OCI-LY1 (cell line): ENCODE measurements around the gene TNNI3.
A peak's percentile ranks its signal among the peaks of the same experiment; 100 is the strongest.

Source experiments
- H2AFZ ChIP-seq: fragments of 200-600 bp; sonication (generic), shearing (Covaris generic); 2 replicates; pipeline ENCODE4 v1.6.0; 2014; ENCODE audit warnings: antibody characterized with exemption, mild to moderate bottlenecking, low read length
- H3F3A ChIP-seq: fragments of 200-600 bp; sonication (generic), shearing (Covaris generic); 2 replicates; pipeline ENCODE4 v1.6.0; 2014; ENCODE audit warnings: mild to moderate bottlenecking, antibody characterized with exemption, low read length, moderate library complexity; ENCODE audit not compliant: insufficient read depth
- H3K27ac ChIP-seq: fragments of 200-600 bp; sonication (generic); 2 replicates; pipeline ENCODE4 v1.5.1; 2014; ENCODE audit warnings: low read length, mixed run types, mild to moderate bottlenecking, low read depth; ENCODE audit not compliant: poor library complexity, severe bottlenecking
- H3K27me3 ChIP-seq: fragments of 200-600 bp; sonication (generic); 2 replicates; pipeline ENCODE4 v1.6.0; 2014; ENCODE audit warnings: antibody characterized with exemption, mild to moderate bottlenecking, low read length, moderate library complexity; ENCODE audit not compliant: insufficient read depth
- H3K36me3 ChIP-seq: fragments of 200-600 bp; sonication (generic); 2 replicates; pipeline ENCODE4 v1.6.1; 2014; ENCODE audit warnings: mild to moderate bottlenecking, antibody characterized with exemption, low read length, moderate library complexity, mixed read lengths; ENCODE audit not compliant: insufficient read depth
- H3K4me1 ChIP-seq: fragments of 200-600 bp; sonication (generic); 2 replicates; pipeline ENCODE4 v1.5.1; 2014; ENCODE audit warnings: mild to moderate bottlenecking, low read length, moderate library complexity; ENCODE audit not compliant: insufficient read depth, severe bottlenecking
- H3K4me2 ChIP-seq: fragments of 200-600 bp; sonication (generic), shearing (Covaris generic); 2 replicates; pipeline ENCODE4 v1.6.1; 2014; ENCODE audit warnings: low read length
- H3K4me3 ChIP-seq: fragments of 200-600 bp; sonication (generic); 2 replicates; pipeline ENCODE4 v1.5.1; 2014; ENCODE audit warnings: low read length, low read depth, mild to moderate bottlenecking, mixed read lengths; ENCODE audit not compliant: poor library complexity, severe bottlenecking
- H3K79me2 ChIP-seq: fragments of 200-600 bp; shearing (Covaris generic); 2 replicates; pipeline ENCODE4 v1.6.1; 2016; ENCODE audit warnings: mixed run types, low read length, mixed read lengths; ENCODE audit not compliant: insufficient read depth
- H3K9ac ChIP-seq: fragments of 200-600 bp; sonication (generic), shearing (Covaris generic); 2 replicates; pipeline ENCODE4 v1.6.1; 2014; ENCODE audit warnings: mild to moderate bottlenecking, low read length, mixed read lengths
- H3K9me2 ChIP-seq: fragments of 200-600 bp; sonication (generic), shearing (Covaris generic); 2 replicates; pipeline ENCODE4 v1.6.1; 2014; ENCODE audit warnings: low read depth, mild to moderate bottlenecking, low read length, mixed read lengths
- H3K9me3 ChIP-seq: fragments of 200-600 bp; shearing (Covaris generic); 2 replicates; pipeline ENCODE4 v1.6.1; 2014; ENCODE audit warnings: low read length, mixed read lengths
- H4K20me1 ChIP-seq: fragments of 200-600 bp; sonication (generic), shearing (Covaris generic); 2 replicates; pipeline ENCODE4 v1.6.0; 2016; ENCODE audit warnings: mild to moderate bottlenecking, low read length; ENCODE audit not compliant: insufficient read depth
- CTCF ChIP-seq: fragments of 200-600 bp; sonication (generic), shearing (Covaris generic); IDR thresholded peaks from 2 replicates; pipeline ENCODE4 v1.5.1; 2017; ENCODE audit warnings: mild to moderate bottlenecking, antibody characterized with exemption, low read length, moderate library complexity, mixed read lengths
- EZH2 ChIP-seq: fragments of 200-600 bp; sonication (generic), shearing (Covaris generic); IDR thresholded peaks from 2 replicates; pipeline ENCODE4 v1.8.0; 2017; ENCODE audit warnings: borderline replicate concordance, mixed run types, mild to moderate bottlenecking, antibody characterized with exemption, low read length, moderate library complexity, mixed read lengths

The TNNI3 gene

GRCh38 chr19:55113570-55114039 lies 43.9 kb downstream of the TNNI3 start:
- H3K4me1 ChIP-seq = peaks cover 41% of the 10 kb centered on the region
- peaks cover 23% of the 10 kb centered on the region; the same call in 1 of the 2 replicates for H3K36me3 ChIP-seq
- no peaks in the 10 kb centered on the region for H3F3A ChIP-seq
- no peaks in the 10 kb centered on the region for H3K9me3 ChIP-seq
- peak overlapping the region; percentile 64 for H3K27ac ChIP-seq
- H3K4me3 ChIP-seq = peak overlapping the region; percentile 9
- H2AFZ ChIP-seq = no peak overlapping the region
- no peak overlapping the region for H3K9ac ChIP-seq
- H3K27me3 ChIP-seq = no peaks in the 10 kb centered on the region
- peak overlapping the region; percentile 36 for H3K4me2 ChIP-seq
- H3K9me2 ChIP-seq = no peaks in the 10 kb centered on the region
- H4K20me1 ChIP-seq = no peaks in the 10 kb centered on the region
- no peaks in the 10 kb centered on the region for H3K79me2 ChIP-seq
- TF ChIP-seq EZH2 = no peak
- no peak for TF ChIP-seq CTCF

DNA sequence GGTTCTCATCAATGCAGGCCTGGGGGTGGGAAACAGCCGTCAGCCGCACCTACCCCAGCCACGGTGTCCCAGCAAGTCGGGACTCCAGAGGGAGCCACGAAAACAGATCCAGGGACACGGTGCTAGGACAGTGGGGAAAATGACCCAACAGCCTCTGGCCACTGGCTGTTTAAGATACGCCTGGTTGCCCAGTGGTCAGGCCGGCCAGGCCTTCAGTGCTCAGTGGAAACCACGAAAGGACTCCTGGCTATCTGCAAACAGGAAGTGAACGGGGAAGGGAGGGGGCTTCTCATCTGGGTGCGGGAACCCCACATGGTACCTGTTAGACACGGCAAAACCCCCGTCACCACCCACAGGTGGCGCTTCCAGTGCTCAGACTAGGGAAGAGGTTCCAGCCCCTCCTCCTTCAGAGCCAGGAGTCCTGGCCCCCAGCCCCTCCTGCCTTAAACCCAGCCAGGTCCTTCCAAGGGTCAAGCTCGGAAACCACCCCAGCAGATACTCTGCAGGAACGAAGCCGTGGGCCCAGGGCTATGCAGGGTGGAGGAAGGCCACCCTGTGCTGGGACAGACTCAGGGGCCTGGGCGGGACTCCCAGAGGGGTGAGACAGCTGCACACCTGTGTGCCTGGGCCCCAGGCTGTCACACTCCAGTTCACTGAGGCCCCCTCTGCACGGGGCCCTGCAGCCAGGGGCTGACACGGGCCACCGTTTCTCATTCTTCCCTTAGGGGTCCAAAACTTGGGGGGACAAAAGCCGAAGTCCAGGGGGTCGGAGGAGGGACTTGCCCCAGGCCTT lies 44.6 kb downstream of the TNNI3 start:
- H4K20me1 ChIP-seq = no peaks in the 10 kb centered on the region

DNA sequence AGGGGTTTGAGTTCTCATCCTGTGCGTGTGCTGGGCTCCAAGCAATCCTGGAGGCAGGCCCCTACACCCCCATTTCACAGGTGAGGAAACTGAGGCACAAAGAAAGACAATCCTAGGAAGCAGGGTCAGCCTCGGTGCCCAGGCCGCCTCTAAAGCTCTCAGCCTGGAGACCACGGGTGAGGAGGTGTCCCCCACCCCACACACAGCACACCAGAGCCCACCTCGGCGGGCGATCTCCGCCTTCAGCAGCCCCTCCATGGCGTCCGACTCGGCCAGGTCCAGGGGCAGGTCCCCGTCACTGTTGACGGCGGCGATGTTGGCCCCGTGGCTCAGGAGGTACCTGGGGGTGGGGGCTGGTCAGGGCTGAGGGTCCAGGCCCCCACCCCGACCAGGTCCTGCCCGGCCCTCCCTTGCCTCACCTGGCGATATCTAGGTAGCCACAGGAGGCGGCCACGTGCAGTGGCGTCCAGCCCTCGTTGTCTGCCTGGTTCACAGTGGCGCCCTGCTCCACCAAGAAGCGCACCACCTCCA lies 45.2 kb downstream of the TNNI3 start:
- H3K36me3 ChIP-seq = peaks cover 24% of the 10 kb centered on the region; the same call in 1 of the 2 replicates
- no peaks in the 10 kb centered on the region for H3K27me3 ChIP-seq
- TF ChIP-seq CTCF (no peak), EZH2 (no peak)
- H2AFZ ChIP-seq = no peak overlapping the region
- H3K9ac ChIP-seq = no peak overlapping the region
- peaks cover 36% of the 10 kb centered on the region for H3K4me1 ChIP-seq
- 0 out of 2 replicates have a peak overlapping the region, but pooled peaks have one; percentile 36 for H3K4me2 ChIP-seq
- H3K27ac ChIP-seq = peak overlapping the region; percentile 64
- no peak overlapping the region for H3K4me3 ChIP-seq
- H3K9me3 ChIP-seq = no peaks in the 10 kb centered on the region
- no peaks in the 10 kb centered on the region for H3K79me2 ChIP-seq
- no peaks in the 10 kb centered on the region for H3F3A ChIP-seq
- no peaks in the 10 kb centered on the region for H4K20me1 ChIP-seq
- H3K9me2 ChIP-seq = no peaks in the 10 kb centered on the region

More for the DNA sequence above, 44.6 kb downstream of the TNNI3 start:
- no peak for TF ChIP-seq EZH2
- TF ChIP-seq CTCF = peak; percentile 59
- no peaks in the 10 kb centered on the region for H3K79me2 ChIP-seq
- H3K4me1 ChIP-seq = peaks cover 36% of the 10 kb centered on the region
- H3K27me3 ChIP-seq = no peaks in the 10 kb centered on the region
- peak overlapping the region; percentile 36 for H3K4me2 ChIP-seq
- no peaks in the 10 kb centered on the region for H3K9me3 ChIP-seq
- H2AFZ ChIP-seq = no peak overlapping the region
- H3K9ac ChIP-seq = no peak overlapping the region
- peaks cover 24% of the 10 kb centered on the region; the same call in 1 of the 2 replicates for H3K36me3 ChIP-seq
- no peaks in the 10 kb centered on the region for H3F3A ChIP-seq
- peak overlapping the region; percentile 9 for H3K4me3 ChIP-seq
- H3K9me2 ChIP-seq = no peaks in the 10 kb centered on the region
- H3K27ac ChIP-seq = peak overlapping the region; percentile 64
